Small intestine (tissue), 7 donors: Measurements from ENCODE around the gene COLQ. TPM values are rescaled to one million over a fixed set of nuclear protein-coding genes. Genes with fewer than 3 reads are reported as not detected.
"Not testable (repeated sequence)": the region's sequence is repeated elsewhere in the genome, so short reads cannot be mapped to it uniquely, and the experiment has no call there.

Source experiments
- DNase-seq, 2 donors: peaks; one replicate each; pipeline versions ENCODE4 v3.0.0 to v3.0.0-alpha.2; 2013
- FAIRE-seq: peaks from 2 replicates; lab custom pipeline; 2012; peaks lifted over from hg19 to GRCh38; lab: Jason Lieb, UNC
- H3K27ac ChIP-seq, 3 donors: one replicate each; pipeline ENCODE4 v1.5.1; 2013; ENCODE audit warnings: low read length in 2 of 3, mild to moderate bottlenecking in 2 of 3, control low read depth in 1 of 3, inconsistent platforms in 1 of 3, low read depth in 1 of 3, moderate library complexity in 1 of 3
- H3K27me3 ChIP-seq, 3 donors: one replicate each; pipeline ENCODE4 v1.6.1; 2013; ENCODE audit warnings: low read length in 3 of 3, inconsistent platforms in 1 of 3; ENCODE audit not compliant: control insufficient read depth in 3 of 3, insufficient read depth in 3 of 3
- H3K36me3 ChIP-seq, 3 donors: one replicate each; pipeline ENCODE4 v1.6.1; 2013; ENCODE audit warnings: low read length in 3 of 3, inconsistent platforms in 1 of 3, low read depth in 1 of 3, mild to moderate bottlenecking in 1 of 3, moderate library complexity in 1 of 3; ENCODE audit not compliant: control insufficient read depth in 3 of 3, insufficient read depth in 2 of 3
- H3K4me1 ChIP-seq, 3 donors: one replicate each; pipeline ENCODE4 v1.6.1; 2013; ENCODE audit warnings: low read length in 2 of 3, inconsistent platforms in 1 of 3, low read depth in 1 of 3, mild to moderate bottlenecking in 1 of 3, moderate library complexity in 1 of 3; ENCODE audit not compliant: control insufficient read depth in 3 of 3, insufficient read depth in 2 of 3
- H3K4me3 ChIP-seq, 3 donors: one replicate each; pipeline ENCODE4 v1.5.1; 2013; ENCODE audit warnings: low read length in 3 of 3, control low read depth in 1 of 3, inconsistent platforms in 1 of 3, low read depth in 1 of 3, mild to moderate bottlenecking in 1 of 3, moderate library complexity in 1 of 3
- H3K9me3 ChIP-seq, 2 donors: one replicate each; pipeline ENCODE4 v1.6.1; 2013; ENCODE audit warnings: low read depth in 1 of 2, low read length in 1 of 2; ENCODE audit not compliant: control insufficient read depth in 2 of 2, insufficient read depth in 1 of 2
- WGBS, 3 donors: extraction: QIAGEN DNeasy Blood & Tissue Kit; methylation state at CpG; one replicate each; pipeline ENCODE4 v1.1.7; 2013; 5-methylcytosine and 5-hydroxymethylcytosine counted together
- polyA plus RNA-seq, 4 donors: library from polyadenylated mRNA; stranded (reverse) in 3 of 4; unstranded in 1 of 4; fragments of 200-250 nt in 3 of 4; fragments of 120-200 nt in 1 of 4; gene quantifications; one replicate each; pipeline versions ENCODE4 v1.2.1 to v1.2.3, GENCODE V29; 2013
- donor health status: healthy with polysubstance abuse.
- donor health status: control.
- donor health status: control.
- donor health status: Bipolar disorder and iron deficiency.
- donor health status: healthy.

COLQ gene
- polyA plus RNA-seq, 4 donors, result 0.81 to 3.6 (median 2.0) TPM

DNA sequence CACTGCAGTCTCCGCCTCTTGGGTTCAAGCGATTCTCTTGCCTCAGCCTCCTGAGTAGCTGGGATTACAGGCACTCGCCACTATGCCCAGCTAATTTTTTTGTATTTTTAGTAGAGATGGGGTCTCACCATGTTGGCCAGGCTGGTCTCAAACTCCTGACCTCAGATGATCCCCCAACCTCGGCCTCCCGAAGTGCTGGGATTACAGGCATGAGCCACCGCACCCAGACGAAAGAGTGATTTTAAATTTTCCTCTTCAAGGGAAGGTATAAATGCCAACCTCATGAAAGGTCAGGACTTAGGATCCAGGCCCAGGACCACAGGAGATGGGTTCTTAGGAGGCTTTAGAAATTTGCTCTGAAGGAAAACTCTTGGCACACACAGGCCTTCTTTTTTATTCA, 110.5 kb downstream of the COLQ start:
- FAIRE-seq, H3K4me3 ChIP-seq, H3K27me3 ChIP-seq, DNase-seq, H3K4me1 ChIP-seq, H3K9me3 ChIP-seq, H3K27ac ChIP-seq: not testable (repeated sequence)
- 96 to 98% (median 97%) methylated on average over 7 of the region's 7 CpGs for WGBS, 3 donors
- peaks cover 3 to 45% (median 7%) of the 10 kb centered on the region in 3 donors for H3K36me3 ChIP-seq

DNA sequence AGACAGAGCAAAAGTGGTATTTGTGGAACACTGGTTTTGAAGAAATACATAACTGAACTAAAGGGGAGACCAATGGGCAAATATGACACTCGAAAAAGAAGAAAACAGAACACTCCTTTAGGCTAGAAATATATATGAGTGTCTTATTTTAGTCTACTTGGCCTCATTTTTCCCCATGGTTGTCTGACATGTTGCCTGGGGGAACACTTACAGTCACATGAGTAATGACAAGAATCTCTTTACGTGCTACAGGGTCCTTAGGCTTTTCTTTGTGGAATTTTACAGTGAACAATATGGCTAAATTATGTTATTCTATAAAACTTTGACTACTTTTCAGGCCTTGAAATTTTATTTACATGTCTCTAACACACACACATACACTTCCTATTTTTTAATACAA, 111.7 kb downstream of the COLQ start:
- 93 to 98% (median 94%) methylated on average over 2 of the region's 2 CpGs for WGBS, 3 donors
- Histone ChIP-seq H3K36me3 (peaks cover 0 to 41% (median 3%) of the 10 kb centered on the region in 3 donors), H3K27me3 (no peaks in the 10 kb centered on the region), H3K27ac (no peak overlapping the region), H3K9me3 (no peaks in the 10 kb centered on the region), H3K4me1 (no peaks in the 10 kb centered on the region), H3K4me3 (no peak overlapping the region)
- no peak for FAIRE-seq
- no peak for DNase-seq

DNA sequence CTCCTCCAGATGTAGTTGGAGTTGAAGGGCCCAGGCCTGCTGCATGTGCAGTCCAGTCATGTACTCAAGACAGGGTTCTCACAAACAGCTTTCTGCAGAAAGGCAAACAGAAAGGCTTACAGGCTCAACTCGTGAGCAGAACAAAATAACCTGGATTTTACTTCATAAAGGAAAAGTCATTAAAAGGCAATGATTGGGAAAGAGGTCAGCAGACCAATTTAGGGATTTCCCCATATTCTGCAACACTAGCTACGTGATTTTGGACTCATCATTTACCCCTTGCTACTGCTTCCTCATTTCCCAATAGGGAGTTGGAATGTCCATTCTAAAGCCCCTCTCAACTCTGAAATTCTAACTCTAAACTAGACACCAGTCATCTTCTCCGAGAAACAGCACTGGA, 112.3 kb downstream of the COLQ start:
- WGBS, 3 donors, result 85 to 92% (median 92%) methylated on average over 3 of the region's 3 CpGs
- FAIRE-seq (no peak), DNase-seq (no peak)
- Histone ChIP-seq H3K27ac (no peak overlapping the region), H3K36me3 (peaks cover 0 to 35% (median 3%) of the 10 kb centered on the region in 3 donors), H3K27me3 (no peaks in the 10 kb centered on the region), H3K4me1 (no peaks in the 10 kb centered on the region), H3K4me3 (no peak overlapping the region), H3K9me3 (no peaks in the 10 kb centered on the region)

DNA sequence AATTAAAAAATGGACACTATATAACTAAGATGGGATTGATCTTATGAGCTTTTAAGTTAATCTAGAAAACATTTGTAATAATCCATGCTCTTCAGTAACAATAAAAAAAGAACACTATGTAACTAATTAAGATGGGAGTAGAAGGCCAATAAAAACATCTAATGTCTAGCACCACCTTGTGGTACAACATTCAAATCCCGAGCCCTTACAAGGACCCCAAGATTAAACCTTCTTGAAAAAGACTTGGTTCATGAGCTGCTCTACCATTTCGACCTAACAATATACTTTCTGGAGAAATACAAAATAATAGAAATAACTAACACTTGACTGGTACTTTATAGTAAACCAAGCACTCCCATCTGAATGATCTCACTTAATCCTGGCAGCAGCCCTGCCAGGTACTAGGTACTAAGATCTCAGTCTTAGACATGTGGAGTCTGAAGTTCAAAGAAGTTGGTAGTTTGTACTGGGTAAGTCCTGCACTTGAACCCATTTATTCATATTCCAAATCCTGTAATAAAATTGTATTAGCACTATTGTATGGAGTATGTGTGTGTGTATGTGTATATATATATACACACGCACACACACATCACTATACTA, 116.0 kb downstream of the COLQ start:
- Histone ChIP-seq H3K27me3 (no peaks in the 10 kb centered on the region), H3K9me3 (no peaks in the 10 kb centered on the region), H3K36me3 (peaks cover 0 to 16% (median 0%) of the 10 kb centered on the region in 3 donors), H3K4me3 (no peak overlapping the region), H3K4me1 (no peaks in the 10 kb centered on the region), H3K27ac (no peak overlapping the region)
- FAIRE-seq (no peak), DNase-seq (peak; percentile 54 to 64)
- WGBS, 3 donors, result 36 to 40% (median 37%) methylated on average over 3 of the region's 3 CpGs

DNA sequence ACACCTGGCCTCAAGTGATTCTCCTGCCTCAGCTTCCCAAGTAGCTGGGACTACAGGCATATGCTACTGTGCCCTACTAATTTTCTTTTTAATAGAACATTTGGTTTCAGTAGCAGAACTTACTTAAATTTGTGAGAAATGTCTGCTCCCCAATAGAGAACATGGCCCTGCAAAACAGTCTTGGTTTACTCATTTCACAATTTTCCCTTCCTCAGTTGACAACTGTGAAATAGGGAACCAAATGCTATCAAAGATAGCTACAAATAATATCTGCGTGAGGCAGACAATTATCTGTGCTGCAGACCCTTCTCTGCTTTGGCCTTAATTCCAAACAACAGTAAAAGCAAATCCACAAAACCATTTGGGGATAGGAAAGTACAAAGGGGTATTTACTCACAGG, 116.7 kb downstream of the COLQ start:
- DNase-seq (no peak), FAIRE-seq (no peak)
- no peak overlapping the region for H3K4me3 ChIP-seq
- no peaks in the 10 kb centered on the region for H3K4me1 ChIP-seq
- H3K9me3 ChIP-seq, result no peaks in the 10 kb centered on the region
- no peaks in the 10 kb centered on the region for H3K27me3 ChIP-seq
- no peak overlapping the region for H3K27ac ChIP-seq
- H3K36me3 ChIP-seq, result peaks cover 0 to 11% (median 0%) of the 10 kb centered on the region in 3 donors
- WGBS, 3 donors, result 88 to 98% (median 97%) methylated on average over 1 of the region's 1 CpG

DNA sequence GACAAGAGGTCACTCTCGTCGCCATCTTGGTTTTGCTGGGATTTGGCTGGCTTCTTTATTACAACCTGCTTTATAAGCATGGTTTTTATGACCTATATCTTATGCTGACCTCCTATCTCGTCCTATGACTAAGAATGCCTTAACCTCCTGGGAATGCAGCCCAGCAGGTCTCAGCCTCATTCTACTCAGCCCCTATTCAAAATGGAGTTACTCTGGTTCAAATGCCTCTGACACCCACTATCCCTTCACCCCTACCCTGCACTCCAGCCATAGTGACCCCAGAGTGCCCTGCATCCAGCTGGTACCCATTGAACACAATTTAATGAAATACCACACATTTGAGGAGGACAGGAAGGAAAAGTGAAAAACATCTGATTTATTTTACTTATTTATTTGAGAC, 117.5 kb downstream of the COLQ start:
- H3K4me1 ChIP-seq, result no peaks in the 10 kb centered on the region
- DNase-seq (no peak), FAIRE-seq (no peak)
- no peaks in the 10 kb centered on the region for H3K9me3 ChIP-seq
- H3K4me3 ChIP-seq, result no peak overlapping the region
- H3K27ac ChIP-seq, result no peak overlapping the region
- H3K27me3 ChIP-seq, result no peaks in the 10 kb centered on the region
- H3K36me3 ChIP-seq, result peaks cover 0 to 6% (median 0%) of the 10 kb centered on the region in 3 donors
- WGBS, 3 donors, result 63 to 86% (median 81%) methylated on average over 3 of the region's 3 CpGs

DNA sequence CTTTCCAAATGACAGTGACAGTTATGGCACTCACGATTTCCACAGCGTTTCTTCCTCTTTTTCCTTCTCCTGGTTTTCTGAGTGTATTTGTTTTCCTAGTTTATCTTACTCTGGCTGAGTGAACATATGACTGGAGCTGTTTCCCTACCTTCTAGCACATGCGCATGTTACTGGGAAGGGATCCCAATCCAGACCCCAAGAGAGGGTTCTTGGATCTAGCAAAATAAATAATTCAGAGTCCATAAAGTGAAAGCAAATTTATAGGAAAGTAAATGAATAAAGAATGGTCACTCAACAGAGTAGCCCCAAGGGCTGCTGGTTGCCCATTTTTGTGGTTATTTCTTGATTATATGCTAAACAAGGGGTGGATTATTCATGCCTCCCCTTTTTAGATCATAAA, 118.0 kb downstream of the COLQ start:
- Histone ChIP-seq H3K4me3 (no peak overlapping the region), H3K36me3 (peaks cover 0 to 2% (median 0%) of the 10 kb centered on the region in 3 donors), H3K4me1 (no peaks in the 10 kb centered on the region), H3K27me3 (no peaks in the 10 kb centered on the region), H3K27ac (no peak overlapping the region), H3K9me3 (peaks cover 0 to under 1% of the 10 kb centered on the region in 2 donors)
- no peak for FAIRE-seq
- DNase-seq, result no peak
- whole genome bisulfite sequencing, 3 donors, result 73 to 84% (median 83%) methylated on average over 3 of the region's 3 CpGs

DNA sequence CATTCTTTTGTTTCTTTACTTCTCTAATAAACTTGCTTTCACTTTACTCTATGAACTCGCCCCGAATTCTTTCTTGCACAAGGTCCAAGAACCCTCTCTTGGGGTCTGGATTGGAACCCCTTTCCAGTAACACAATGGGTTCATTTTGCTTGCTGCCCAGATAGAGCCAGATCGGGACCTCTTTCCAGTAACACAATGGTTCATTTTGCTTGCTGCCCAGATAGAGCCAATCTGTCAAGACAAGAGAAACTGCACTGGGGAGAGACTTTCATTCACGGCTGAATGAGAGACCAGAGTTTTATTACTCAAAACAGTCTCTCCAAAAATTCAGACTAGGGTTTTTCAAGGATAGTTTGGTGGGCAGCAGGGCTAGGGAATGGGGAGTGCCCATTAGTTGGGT, 119.6 kb downstream of the COLQ start:
- Histone ChIP-seq H3K36me3 (no peaks in the 10 kb centered on the region), H3K4me3 (no peak overlapping the region), H3K4me1 (no peaks in the 10 kb centered on the region), H3K9me3 (peaks cover 0 to 15% of the 10 kb centered on the region in 2 donors), H3K27me3 (no peaks in the 10 kb centered on the region), H3K27ac (no peak overlapping the region)
- DNase-seq (no peak), FAIRE-seq (no peak)
- WGBS, 3 donors, result 76 to 86% (median 81%) methylated on average over 4 of the region's 4 CpGs
